GM19397 (cell line): Measurements from ENCODE around the gene WASHC3.
"Not testable (repeated sequence)": the region's sequence is repeated elsewhere in the genome, so short reads cannot be mapped to it uniquely, and the experiment has no call there.

ENCODE experiments used
- ATAC-seq: cut with Tn5 transposase; IDR thresholded peaks from one replicate; pipeline ENCODE4 v1.9.1; 2021; ENCODE audit warnings: mild to moderate bottlenecking, moderate library complexity; ENCODE audit not compliant: unreplicated experiment

The WASHC3 gene

GRCh38 chr12:102051431-102051965 lies 10.3 kb downstream of the WASHC3 start:
- ATAC-seq: no peak

GRCh38 chr12:102050660-102051430 lies 10.9 kb downstream of the WASHC3 start:
- ATAC-seq: no peak

- ATAC-seq: peak; percentile 86
These were observed 17.9 kb downstream of the WASHC3 start for GRCh38 chr12:102043928-102044327.

- ATAC-seq: no peak
These were observed 27.6 kb downstream of the WASHC3 start for GRCh38 chr12:102033991-102034745.

GRCh38 chr12:102031852-102032251 lies 29.9 kb downstream of the WASHC3 start:
- ATAC-seq: no peak

- ATAC-seq: no peak
These were observed 32.6 kb downstream of the WASHC3 start for GRCh38 chr12:102029141-102029540.

GRCh38 chr12:102026728-102027127 lies 35.1 kb downstream of the WASHC3 start:
- no peak for ATAC-seq

- no peak for ATAC-seq
These were observed 37.0 kb downstream of the WASHC3 start for GRCh38 chr12:102024765-102025164.

GRCh38 chr12:102023343-102023930 lies 38.4 kb downstream of the WASHC3 start:
- ATAC-seq: no peak

GRCh38 chr12:102022286-102022685 lies 39.5 kb downstream of the WASHC3 start:
- no peak for ATAC-seq

GRCh38 chr12:102021540-102022246 lies 40.1 kb downstream of the WASHC3 start:
- no peak for ATAC-seq

GRCh38 chr12:102018607-102019006 lies 43.2 kb downstream of the WASHC3 start:
- not testable (repeated sequence) for ATAC-seq

- no peak for ATAC-seq
These were observed 45.3 kb downstream of the WASHC3 start for GRCh38 chr12:102016472-102016871.

GRCh38 chr12:102010265-102010994 lies 51.4 kb downstream of the WASHC3 start:
- peak; percentile 91 for ATAC-seq

GRCh38 chr12:102009796-102010195 lies 52.0 kb downstream of the WASHC3 start:
- ATAC-seq: peak; percentile 2

- ATAC-seq: no peak
These were observed 53.1 kb downstream of the WASHC3 start for GRCh38 chr12:102008615-102009126.

GRCh38 chr12:102005256-102005655 lies 56.5 kb downstream of the WASHC3 start:
- ATAC-seq: no peak

- ATAC-seq: no peak
These were observed 64.7 kb downstream of the WASHC3 start for GRCh38 chr12:101997102-101997501.

- ATAC-seq: no peak
These were observed 66.1 kb downstream of the WASHC3 start for GRCh38 chr12:101995684-101996083.

GRCh38 chr12:101992091-101992490 lies 69.7 kb downstream of the WASHC3 start:
- no peak for ATAC-seq
